ENCODE measurements around the gene TESPA1. TPM values are rescaled to one million over a fixed set of nuclear protein-coding genes. Genes with fewer than 3 reads are reported as not detected.

Gene TESPA1
- total RNA-seq (2012; rRNA removed), result not detected in 2 replicates
- polyA plus RNA-seq (2012; rRNA removed), result not detected in 2 replicates
- polyA plus RNA-seq (2012; cell fraction: cytosol; rRNA removed), result not detected in 2 replicates
- polyA plus RNA-seq (2012; cell fraction: nucleus; rRNA removed; ENCODE audit: low replicate concordance), result not detected in 2 replicates
- not detected for Bru-seq, nascent RNA
- BruChase-seq, experiment 1, labeled RNA remaining after a 6-hour chase, result not detected
- not detected for BruChase-seq, experiment 2, labeled RNA remaining after a 2-hour chase
- long read RNA-seq, result 0 reads

GRCh38 chr12:54984658-54985376 lies at the start of gene TESPA1:
Gene TESPA1, minus strand, starts transcription at chr12:54984762. Its CDS starts 10,200 bp downstream, at chr12:54974562.
- Histone ChIP-seq H3K9me1 (ENCODE audit: insufficient read depth, low read length) (no peaks in the 10 kb centered on the region), H3K9ac (ENCODE audit: low read depth, low read length) (no peak within 1 kb of the TSS), H2AK9ac (replicated peaks; ENCODE audit: low read depth, low read length, poor library complexity) (no peak within 1 kb of the TSS), H3K36me3 (ENCODE audit: control insufficient read depth, insufficient read depth, low read length) (no peaks in the 10 kb centered on the region), H4K91ac (ENCODE audit: insufficient read depth, low read depth, low read length) (no peak within 1 kb of the TSS), H3K4ac (ENCODE audit: low read depth, low read length) (no peak within 1 kb of the TSS), H3K56ac (ENCODE audit: extremely low read depth, insufficient read depth, low read length) (no peak within 1 kb of the TSS), H3K27ac (ENCODE audit: insufficient read depth, low read length) (no peak within 1 kb of the TSS), H2BK5ac (ENCODE audit: low read depth, low read length, poor library complexity, severe bottlenecking) (no peak within 1 kb of the TSS), H3K4me3 (ENCODE audit: insufficient read depth, low read depth, low read length) (no peak within 1 kb of the TSS), H2BK20ac (ENCODE audit: low read depth, low read length) (no peak within 1 kb of the TSS), H4K20me1 (ENCODE audit: insufficient read depth, low read length) (no peaks in the 10 kb centered on the region), H2BK15ac (ENCODE audit: low read depth, low read length) (no peak within 1 kb of the TSS), H3K18ac (ENCODE audit: low read depth, low read length) (no peak within 1 kb of the TSS), H2BK120ac (ENCODE audit: low read depth, low read length) (no peak within 1 kb of the TSS), H3K4me2 (ENCODE audit: low read depth, low read length) (no peak within 1 kb of the TSS), H3K9me3 (ENCODE audit: control insufficient read depth, insufficient read depth, low read length) (no peaks in the 10 kb centered on the region), H2AK5ac (ENCODE audit: low read depth, low read length) (no peak within 1 kb of the TSS), H3K23ac (ENCODE audit: low read depth, low read length) (no peak within 1 kb of the TSS), H2AFZ (replicated peaks; ENCODE audit: low read length, poor library complexity) (no peak within 1 kb of the TSS), H4K8ac (ENCODE audit: low read depth in 2 of 2, low read length in 2 of 2) (no peak within 1 kb of the TSS), H3K79me1 (ENCODE audit: low read depth in 1 of 2, low read length in 2 of 2) (no peaks in the 10 kb centered on the region), H3K14ac (replicated peaks; ENCODE audit: low read depth, low read length) (no peak within 1 kb of the TSS), H3K27me3 (ENCODE audit: control insufficient read depth, insufficient read depth, low read length) (peaks cover 3% of the 10 kb centered on the region), H3K4me1 (ENCODE audit: control insufficient read depth, insufficient read depth, low read length) (no peaks in the 10 kb centered on the region), H4K5ac (ENCODE audit: low read depth, low read length) (no peak within 1 kb of the TSS)
- TF ChIP-seq BHLHE40 (IDR thresholded peaks at IDR 0.05; ENCODE audit: low read depth, low read length) (no peak), SMC3 (IDR thresholded peaks at IDR 0.05; ENCODE audit: low read depth, low read length) (no peak), MAZ (IDR thresholded peaks at IDR 0.05; ENCODE audit: borderline replicate concordance, low read depth, low read length) (no peak), NFE2L2 (IDR thresholded peaks at IDR 0.05; ENCODE audit: low read depth, low read length) (no peak), POLR2A (IDR thresholded peaks at IDR 0.05; ENCODE audit: low read depth, low read length) (no peak), CTCF (conservative IDR thresholded peaks at IDR 0.05; ENCODE audit: low read depth, low read length) (no peak), RAD21 (IDR thresholded peaks at IDR 0.05; ENCODE audit: low read length) (no peak), FOS (IDR thresholded peaks at IDR 0.05; ENCODE audit: low read depth, low read length) (no peak), CHD1 (IDR thresholded peaks at IDR 0.05; ENCODE audit: low read depth, low read length) (no peak), MAFK (IDR thresholded peaks at IDR 0.05; ENCODE audit: low read depth, low read length) (no peak), ELK1 (IDR thresholded peaks at IDR 0.05; ENCODE audit: borderline replicate concordance, low read depth, low read length) (no peak), MXI1 (IDR thresholded peaks at IDR 0.05; ENCODE audit: borderline replicate concordance, low read depth, low read length) (no peak), RCOR1 (IDR thresholded peaks at IDR 0.05; ENCODE audit: insufficient replicate concordance, low read length) (no peak)
- no TSS peak for BruUV-seq (replicated peaks)
- DNase-seq, result no peak
- POLR2A ChIA-PET (ENCODE audit: unreplicated experiment), result no interaction called here
- dilution Hi-C loops (cut with HindIII; ENCODE audit: low sequenced_read_pairs, unreplicated experiment) (no loop called here), intact Hi-C loops (cut with micrococcal nuclease) (no loop called here), in situ Hi-C loops (cut with MboI; ENCODE audit: low sequenced_read_pairs) (no loop called here)
- CTCF ChIA-PET, result interaction anchor here (1.2 kb wide), 1 partner anchor 11 kb away, joined by 4 read pairs; no protein-coding TSS in a partner anchor
- no CpG with 5 or more reads among the region's 12 CpGs for WGBS, 2 experiments (ENCODE audit: extremely low coverage in 2 of 2, insufficient read length in 1 of 2)
- ATAC-seq (ENCODE audit: low read depth), result no peak

Measured in IMR-90 (cell line).